ENCODE results near the gene PDX1.
"Not testable (repeated sequence)": the region's sequence is repeated elsewhere in the genome, so short reads cannot be mapped to it uniquely, and the experiment has no call there.

The PDX1 gene

DNA sequence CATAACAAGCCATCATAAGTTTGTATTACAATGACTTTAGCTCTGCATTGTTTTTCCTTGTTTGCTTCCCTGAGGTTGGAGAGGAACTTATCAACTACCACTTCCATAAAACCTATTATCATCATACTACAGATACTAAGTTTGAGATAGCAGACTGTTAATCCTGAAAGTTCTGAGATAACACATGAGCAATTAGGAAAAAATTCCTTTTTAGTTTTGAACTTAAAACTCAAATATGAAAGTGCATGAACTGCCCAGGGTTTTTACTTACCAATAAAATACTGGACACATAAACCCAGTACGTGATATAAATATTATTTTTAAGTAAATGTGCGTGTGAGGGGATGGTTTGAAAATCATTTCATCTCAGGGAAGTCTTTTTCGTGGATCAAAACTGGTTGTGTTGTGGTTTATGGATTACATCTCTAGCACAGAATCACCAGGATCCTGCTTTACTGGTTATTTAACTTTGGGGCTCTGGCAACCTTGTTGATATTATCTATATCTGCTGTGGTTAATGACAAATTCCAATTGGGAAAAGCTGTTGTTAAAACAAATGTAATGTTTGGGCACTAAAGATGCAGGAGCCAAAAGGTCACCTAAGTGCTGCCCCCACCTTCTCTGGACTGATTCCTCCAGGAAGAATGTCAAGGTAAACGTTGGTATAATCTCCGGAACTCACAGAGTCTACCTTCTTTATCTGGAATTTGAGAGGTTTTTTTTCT lies 36.9 kb downstream of the PDX1 start:
- DNase-seq (ENCODE audit: low spot score), result no peak

DNA sequence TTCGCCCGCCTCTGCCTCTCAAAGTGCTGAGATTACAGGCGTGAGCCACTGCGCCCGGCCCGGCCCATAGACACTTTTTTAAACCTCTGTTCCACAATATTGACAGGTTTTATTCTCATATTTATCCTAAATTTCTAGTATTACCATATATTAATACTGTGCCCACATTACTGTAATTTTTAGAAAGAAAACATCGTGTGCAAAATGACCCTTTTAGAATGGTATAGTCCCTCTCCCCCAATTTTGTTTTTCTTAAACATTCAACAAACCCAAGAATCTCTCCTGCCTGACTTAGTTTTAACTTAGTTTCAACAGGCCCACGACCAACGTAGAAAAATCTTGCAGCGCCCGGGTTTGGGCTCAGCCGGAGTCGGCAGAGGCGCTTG lies 40.2 kb downstream of the PDX1 start:
- no peak for DNase-seq (ENCODE audit: low spot score)

DNA sequence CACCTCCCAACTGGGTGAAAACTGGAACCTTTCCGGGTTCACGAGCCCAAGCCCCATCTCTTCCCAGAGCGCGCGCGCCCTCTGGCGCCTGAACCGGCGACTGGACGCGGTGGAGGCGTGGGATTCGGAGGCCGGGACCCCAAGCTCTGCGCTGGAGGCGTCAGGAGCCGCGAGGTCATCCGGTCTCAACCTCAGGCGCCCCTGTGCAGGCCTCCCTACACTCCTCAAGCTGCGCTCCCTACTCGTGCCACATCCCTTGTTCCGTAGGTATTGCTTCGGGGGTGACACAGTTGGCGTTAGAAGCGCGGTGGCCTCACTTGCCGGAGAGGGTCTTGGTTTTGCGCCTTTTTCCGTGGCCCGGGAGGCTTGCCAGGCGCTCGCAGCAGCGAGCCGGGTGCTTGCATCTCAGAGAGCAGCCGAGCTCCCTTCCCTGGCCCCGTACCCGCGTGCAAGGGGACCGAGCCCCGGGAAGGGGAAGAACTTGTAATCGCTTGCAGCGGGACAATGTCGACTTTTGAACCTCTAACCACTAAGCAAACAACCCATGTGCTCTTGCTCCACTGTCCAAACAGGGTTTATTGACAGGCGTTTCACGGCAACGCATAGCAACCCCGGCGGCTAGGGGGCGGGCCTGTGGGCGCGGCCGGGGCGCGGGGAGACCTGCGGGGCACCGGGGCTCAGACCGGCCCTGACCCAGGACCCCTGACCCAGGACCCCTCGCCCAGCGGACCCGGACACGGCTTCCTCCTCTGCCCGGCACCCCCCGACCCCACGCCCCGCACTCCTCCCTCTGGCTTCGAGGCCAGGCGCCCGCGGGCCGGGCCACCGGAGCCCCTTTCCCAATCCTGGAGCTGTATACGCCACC lies 40.8 kb downstream of the PDX1 start:
- peak; percentile 59 for DNase-seq (ENCODE audit: low spot score)

DNA sequence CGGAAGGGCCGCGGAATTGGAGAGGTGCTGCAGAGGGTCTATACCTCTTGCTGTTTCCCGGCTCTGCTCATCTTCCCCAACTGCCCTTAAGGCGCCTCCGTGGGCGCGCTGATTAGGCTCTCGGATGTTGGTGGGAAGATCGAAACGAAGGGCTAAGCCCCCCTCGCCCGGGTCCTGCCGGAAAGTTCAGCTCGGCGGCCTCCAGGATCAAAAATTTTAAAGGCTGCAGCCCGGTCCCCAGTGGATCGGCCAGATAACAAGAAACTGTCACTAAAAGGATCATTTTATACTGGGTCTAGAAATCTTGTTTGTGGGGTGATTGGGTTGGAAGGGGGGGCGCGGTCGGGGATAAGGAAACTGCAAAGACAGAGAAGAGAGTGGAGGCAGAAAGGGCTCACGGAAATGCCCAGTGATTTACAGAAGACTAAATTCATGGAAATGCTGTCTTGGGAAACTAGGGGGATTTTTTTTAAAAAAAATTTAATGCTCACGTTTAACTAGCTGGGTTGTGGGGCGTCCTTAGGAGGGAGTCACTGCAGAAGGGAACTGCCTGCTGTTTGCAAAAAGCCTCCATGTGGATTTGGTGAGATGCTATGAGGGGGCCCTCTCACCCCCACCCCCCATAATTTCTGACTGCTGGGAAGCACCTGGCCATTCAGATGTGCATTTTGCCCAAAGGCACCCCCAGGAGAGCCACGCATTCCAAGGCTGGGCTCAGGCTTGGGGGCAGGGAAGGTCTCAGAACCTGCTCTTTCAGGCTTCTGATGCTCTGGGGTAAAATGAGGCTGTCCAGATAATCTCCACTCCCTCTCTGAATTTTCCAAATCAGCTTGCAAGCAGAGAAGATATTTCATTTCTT lies 41.7 kb downstream of the PDX1 start:
- no peak for DNase-seq (ENCODE audit: low spot score)

DNA sequence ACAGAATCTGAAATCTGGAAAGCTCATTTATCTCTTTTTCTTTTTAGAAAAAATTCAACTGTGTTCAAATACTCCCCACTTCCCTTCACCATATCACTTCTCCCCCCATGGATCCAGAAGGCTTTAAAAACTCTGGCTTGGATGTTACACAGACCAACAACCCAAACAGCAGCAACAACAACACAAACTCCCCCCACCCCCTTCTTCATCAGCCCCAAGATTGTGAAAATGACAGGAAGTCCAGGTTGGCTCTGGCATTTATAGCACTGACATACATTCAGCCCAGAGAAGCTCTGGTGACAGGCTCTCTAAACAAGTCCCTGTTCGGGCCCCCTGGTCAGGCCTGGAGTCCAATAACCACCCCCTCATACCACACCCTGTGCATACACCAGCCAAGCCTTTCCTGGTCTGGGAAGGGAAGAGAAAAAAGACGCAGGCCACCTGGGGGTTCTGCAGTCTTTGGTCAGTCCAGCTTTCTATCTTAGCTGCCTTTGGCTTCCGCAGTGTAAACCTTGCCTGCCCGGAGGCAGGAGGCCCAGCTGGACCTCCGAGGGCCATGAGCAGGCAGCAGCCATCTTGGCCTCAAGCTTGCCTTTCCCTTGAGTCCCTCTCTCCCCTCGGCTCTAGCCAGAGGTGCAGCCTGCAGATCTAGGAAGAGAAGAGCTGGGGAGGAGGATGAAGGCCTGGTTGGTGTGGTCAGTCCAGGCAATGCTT lies 42.5 kb downstream of the PDX1 start:
- DNase-seq (ENCODE audit: low spot score), result no peak

DNA sequence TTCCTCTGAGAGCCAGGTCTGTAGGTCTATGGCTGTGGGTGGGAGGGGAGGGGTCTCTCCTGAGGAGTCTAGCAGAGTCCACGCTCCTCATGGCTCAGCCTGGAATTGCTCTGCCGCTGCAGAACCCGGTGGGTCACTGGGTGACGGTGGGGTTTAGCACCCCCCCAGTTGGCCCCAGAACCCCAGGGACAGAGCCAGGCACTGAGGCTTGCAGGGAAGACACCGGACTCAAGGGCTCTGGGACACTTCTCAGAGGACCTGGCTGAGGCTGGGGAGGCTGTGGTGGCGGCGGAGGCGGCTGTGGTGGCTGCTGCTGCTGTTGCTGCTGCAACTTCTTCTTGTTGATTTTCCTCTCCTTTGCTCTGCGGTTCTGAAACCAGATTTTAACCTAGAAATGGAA lies 43.2 kb downstream of the PDX1 start:
- no peak for DNase-seq (ENCODE audit: low spot score)

DNA sequence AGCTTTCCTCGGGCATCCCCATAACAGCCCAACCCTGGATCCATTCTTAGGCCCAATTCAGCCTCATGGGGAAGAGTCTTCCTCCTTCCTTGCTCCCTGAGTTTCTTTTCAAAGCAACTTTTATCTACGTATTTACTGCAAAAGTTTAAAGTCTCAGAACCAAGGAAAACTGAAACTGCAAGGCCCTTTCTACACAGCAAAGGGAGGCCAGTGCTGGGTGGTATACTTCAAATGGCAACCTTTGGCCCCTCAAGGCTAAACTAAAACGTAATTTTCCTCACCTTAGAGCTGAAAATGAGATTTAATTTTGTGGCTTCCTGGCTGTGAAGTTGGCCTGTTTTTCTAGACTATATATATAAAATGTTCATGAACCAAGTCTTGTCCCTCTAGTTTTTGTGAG lies 43.7 kb downstream of the PDX1 start:
- no peak for DNase-seq (ENCODE audit: low spot score)

DNA sequence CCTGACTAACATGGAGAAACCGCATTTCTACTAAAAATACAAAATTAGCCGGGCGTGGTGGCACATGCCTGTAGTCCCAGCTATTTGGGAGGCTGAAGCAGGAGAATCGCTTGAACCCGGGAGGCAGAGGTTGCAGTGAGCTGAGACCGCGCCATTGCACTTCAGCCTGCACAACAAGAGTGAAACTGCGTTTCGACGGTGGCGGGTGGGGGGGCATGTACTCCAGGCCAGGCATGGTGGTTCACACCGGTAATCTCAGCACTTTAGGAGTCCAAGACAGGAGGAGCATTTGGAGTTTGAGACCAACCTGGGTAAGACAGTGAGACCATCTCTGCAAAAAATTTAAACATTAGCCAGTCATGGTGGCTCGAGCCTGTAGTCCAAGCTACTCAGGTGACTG lies 44.4 kb downstream of the PDX1 start:
- not testable (repeated sequence) for DNase-seq (ENCODE audit: low spot score)

DNA sequence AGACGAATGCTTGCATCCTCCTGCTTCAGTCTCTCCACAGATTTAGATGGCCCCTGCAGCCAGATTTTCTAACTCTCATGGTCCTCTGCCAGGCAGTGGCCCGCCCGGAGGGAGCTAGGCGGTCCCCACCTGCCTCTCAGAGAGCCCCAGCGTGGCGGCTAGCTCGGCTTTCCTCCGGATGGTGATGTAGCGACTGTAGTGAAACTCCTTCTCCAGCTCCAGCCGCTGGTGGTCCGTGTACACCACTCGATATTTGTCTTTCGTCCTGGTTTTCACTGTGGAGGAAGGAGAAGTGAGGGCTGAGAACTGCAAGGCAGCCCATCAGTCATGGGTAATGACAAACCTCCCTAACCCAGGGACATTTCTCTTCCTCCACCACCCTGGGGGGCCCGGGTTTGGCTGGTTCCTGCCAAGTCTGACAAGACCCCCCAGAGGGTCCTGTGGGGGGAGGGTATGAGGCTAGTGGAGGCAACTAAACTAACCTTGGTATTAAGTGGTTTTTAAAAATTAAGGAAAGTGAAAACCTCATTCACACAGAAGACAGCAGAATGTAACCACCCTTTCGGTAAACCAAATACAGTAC lies 45.0 kb downstream of the PDX1 start:
- no peak for DNase-seq (ENCODE audit: low spot score)

DNA sequence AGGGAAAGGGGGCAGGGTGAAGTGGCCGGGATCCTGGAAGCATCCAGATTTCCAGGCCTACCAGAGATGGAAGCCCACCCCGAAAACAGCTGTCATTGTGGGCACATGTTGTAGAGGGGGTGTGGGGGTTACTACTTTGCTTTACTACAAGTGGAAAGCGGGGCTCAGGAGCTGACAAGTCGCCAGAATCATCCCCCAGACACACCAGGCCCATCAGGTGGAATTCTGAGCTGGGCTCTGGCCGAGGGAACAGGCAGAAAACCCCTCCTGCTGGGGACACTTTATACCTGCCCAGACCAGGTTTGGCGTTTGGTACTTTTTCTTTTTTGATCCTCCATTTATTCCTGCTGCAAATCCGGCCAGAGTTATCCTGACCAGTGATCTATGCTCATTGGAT lies 45.5 kb downstream of the PDX1 start:
- no peak for DNase-seq (ENCODE audit: low spot score)

DNA sequence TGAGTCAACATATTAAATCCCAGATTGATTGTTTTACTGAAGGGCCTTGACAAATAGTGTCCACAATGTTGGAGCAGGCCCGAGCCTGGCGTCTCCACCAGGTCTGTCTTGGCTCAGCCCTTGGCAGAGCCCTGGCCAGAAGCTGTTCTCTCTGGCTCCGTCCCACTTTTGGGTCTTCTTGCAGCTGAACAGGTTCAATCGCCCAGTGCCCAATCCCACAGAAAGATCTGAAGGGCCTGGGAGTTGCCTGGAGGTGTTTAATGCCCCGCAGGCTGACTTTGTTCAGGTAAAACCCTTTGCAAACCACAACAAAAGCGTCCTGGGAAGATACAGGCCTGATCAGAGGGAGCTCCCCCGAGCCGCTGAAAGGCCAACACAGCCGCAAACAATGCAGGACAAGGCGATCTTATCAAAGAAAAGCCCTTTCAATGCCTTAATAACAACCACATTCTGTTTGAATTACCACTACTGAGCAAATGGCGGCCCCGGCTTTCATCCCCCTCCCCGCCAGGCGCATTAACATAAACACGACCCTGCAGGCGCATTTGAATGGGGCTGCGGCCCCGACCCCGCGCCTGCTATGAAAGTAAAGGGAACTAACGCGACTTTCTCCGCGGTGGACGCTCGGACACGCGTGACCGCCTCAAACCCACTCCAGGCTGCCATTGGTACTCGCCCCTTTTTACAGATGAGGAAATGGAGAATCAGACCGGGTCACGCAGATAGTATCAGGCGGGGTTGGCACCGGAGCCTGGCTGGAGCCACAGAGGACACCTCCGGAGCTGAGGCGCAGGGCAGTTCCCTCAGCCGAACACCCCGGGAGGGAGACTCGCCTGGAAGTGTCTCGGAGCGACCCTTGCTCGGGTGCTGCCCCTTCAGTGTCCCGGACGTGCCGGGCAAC lies 46.2 kb downstream of the PDX1 start:
- no peak for DNase-seq (ENCODE audit: low spot score)

DNA sequence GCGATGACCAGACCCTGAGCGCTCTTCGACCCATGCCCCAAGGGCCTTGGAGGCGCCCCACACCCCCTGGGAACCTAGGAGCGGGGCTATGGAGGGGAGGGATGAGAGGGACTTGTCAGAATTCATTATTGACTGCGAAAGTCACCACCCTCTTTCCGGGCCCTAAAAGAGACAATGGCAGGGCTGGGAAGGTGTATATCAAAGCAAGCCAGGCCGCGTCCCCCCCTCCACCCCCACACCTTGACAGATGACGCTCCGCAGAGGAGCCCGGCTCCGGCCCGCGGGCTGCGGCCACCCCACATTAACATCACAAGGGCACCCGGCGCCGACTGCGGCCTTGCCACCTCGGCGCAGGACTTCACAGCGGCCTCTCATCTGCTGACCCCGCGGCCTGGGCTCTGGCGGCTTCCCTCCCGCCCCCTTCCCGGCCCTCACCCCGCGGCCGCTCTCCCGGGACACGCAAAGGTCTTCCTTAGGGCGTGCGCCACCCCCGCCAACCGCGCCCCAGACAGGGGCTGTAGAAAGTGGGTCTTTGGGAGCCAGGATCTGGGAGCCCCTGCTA lies 46.9 kb downstream of the PDX1 start:
- DNase-seq (ENCODE audit: low spot score), result no peak

DNA sequence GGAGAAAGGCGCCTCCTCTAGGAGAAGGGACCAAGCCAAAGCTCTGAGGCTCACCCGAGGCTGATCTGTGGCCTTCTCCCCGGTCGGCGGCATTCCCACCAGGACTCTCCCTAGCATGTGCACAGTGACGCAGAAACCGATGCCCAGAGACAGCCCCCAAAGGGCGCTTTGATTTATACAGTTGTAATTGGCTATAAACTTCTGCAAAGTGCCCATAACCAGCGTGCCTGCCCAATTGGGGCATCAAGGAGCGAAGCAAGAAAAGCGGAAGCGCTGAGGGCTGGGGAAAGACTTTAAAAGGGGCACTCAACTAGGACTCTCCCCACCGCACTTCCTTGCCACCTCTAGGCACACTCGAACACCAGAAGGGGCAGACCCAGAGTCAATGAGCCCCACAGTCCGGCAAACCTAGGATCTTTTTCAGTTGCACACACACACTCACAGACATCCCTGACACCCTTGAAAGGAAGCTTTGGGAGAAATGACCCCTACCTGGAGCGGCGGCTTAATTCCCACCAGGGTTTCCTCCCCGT lies 47.5 kb downstream of the PDX1 start:
- no peak for DNase-seq (ENCODE audit: low spot score)

DNA sequence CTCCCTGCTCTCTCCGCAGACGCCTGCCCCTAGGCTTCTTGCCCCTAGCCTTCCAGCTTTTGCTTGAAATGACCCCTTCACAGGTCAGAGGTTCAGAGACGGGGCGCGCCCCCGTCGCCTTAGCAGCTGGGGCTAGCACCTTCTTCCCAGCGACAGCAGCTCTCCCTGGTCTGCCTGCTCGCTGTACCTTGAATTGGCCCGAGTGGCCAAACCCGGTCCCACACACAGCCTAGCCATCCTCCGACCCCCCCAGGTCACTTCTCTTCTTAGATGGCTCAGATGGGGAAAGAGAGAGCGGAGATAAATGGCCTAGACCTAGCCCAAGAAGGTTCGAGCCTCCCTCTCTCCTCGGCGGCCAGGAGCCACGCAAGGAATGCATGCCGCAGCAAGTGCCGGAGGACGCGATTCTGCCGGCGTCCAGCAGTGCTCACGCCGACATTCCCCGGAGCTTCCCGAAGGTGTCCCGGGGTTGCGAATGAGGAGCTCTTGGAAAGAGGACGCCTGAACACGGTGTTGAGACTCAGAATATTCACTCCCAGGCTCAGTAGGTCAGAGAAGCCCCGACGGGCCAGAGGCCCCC lies 48.0 kb downstream of the PDX1 start:
- DNase-seq (ENCODE audit: low spot score), result no peak

DNA sequence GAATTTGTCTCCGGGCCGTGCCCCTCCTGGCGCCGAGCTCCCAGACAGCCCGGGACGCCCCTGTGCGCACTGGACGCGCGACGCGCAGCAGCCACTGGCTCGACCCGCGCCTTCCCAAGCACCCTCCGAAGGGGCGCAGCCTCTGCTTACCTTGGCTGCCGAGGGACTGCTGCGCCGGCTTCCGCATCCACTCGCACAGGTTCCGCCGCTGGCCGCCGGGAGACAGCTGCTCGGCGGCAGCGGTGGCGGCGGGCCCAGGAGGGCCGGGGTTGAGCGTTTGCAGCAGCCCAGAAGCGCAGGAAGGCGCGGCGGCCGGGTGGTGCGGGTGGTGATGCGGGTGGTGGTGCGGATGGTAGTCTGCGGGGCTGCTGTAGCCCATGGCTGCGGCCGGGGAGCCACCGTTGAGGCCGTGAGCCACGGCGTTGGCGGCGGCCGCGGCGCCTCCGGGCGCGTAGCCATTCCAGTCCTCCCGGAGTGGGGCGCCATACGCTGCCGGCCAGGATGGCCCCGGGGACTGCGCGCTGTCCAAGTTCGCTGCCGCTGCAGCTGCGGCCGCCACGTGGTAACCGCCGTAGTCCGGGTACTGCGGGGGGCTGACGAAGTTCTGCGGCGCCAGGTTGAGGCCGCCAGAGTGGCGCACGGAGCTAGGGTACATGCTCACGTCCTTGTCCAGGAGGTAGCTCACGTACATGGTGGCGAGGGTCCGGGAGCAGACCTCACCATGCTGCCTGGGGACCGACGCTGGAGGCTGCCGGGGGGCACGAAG lies 48.7 kb downstream of the PDX1 start:
- DNase-seq (ENCODE audit: low spot score), result no peak

DNA sequence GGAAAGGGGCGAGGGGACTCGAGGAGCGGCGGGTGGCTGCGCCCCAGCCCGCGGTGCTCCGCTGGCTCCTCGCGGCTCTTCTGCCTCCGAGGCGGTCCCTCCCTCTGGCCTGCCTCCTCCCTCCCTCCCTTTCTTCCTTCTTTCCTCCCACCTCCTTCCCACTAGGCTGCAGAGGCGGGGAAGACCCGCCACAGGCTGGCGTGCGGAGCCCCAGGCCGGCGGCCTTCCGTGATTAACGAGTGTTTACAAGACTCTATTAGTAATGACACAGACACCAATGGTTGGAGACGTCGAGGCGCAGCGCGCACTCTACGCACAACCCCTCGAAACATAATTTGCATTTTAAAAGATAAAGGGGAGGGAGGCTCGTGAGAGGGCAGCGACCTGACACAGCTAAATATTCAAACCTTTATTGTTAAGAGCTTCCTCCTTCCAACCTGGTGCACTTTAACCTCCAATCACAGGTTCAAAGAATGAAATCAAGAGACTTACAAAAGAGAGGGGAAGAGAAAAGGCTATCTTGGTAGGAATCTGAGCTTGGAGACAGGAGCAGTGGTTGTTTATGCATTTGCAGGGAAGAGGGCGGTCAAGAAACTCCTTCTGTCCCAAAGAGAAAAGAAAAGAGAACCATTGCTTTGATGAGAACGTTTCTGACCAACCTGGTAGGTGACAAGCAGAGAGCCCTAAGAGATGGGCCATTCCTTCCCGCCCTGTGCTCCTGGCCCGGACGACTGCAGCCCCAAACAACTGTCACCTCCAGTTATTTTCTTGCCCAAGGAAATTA lies 49.5 kb downstream of the PDX1 start, which contains the start of gene CDX2:
Gene CDX2 (minus strand): TSS at position 234 of the 784 bp plus-strand sequence. CDS start 309 bp downstream, outside the sequence.
- no peak for DNase-seq (ENCODE audit: low spot score)

DNA sequence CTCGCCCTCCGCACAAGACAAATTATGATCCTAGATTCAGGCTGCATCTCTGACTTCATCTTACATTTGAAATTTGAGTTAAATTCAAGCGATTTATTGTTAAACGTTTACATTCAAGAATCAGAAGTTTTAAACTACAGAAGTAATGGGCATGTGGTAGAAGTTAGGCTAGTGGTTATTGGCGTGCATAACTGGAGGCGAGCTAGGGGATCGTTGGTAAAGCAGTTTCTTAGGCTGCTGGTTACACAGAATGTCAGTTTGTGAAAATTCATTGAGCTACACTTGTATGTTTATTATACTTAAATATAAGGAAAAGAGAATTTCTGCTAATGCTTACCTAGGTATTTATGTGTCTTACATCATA lies 50.0 kb downstream of the PDX1 start:
- no peak for DNase-seq (ENCODE audit: low spot score)
